Measurements from ENCODE around the gene PHF11. TPM values are rescaled to one million over a fixed set of nuclear protein-coding genes. Genes with fewer than 3 reads are reported as not detected.
"Not testable (repeated sequence)": the region's sequence is repeated elsewhere in the genome, so short reads cannot be mapped to it uniquely, and the experiment has no call there.

PHF11 gene
- polyA plus RNA-seq, 4 donors = 27.0 to 52.5 (median 36.1) TPM

DNA sequence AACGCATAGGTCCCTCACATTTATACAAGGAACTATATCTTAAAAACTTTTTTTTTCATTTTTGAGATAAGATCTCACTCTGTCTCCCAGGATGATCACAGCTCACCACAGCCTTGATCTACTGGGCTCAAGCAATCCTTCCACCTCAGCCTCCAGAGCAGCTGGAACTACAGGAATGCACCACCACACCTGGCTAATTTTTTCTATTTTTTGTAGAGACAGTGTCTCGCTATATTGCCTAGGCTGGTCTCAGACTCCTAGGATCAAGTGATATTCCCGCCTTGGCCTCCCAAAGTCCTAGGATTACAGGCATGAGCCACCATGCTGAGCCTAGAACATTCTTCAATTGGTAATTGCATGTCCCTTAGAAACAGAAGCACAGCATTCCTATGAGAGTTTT is 47.9 kb downstream of the PHF11 start:
- DNase-seq (ENCODE audit: low read depth in 4 of 4, low spot score in 3 of 4) = no peak

- no peak for DNase-seq (ENCODE audit: low read depth in 4 of 4, low spot score in 3 of 4)
Measured at GRCh38 chr13:49545661-49546060, 49.9 kb downstream of the PHF11 start.

GRCh38 chr13:49546561-49546960 is 50.8 kb downstream of the PHF11 start:
- no peak for DNase-seq (ENCODE audit: low read depth in 4 of 4, low spot score in 3 of 4)

- no peak for DNase-seq (ENCODE audit: low read depth in 4 of 4, low spot score in 3 of 4)
Measured at GRCh38 chr13:49549289-49549688, 53.5 kb downstream of the PHF11 start.

- no peak for DNase-seq (ENCODE audit: low read depth in 4 of 4, low spot score in 3 of 4)
Measured at GRCh38 chr13:49550942-49551644, 55.3 kb downstream of the PHF11 start.

- no peak for DNase-seq (ENCODE audit: low read depth in 4 of 4, low spot score in 3 of 4)
Measured at GRCh38 chr13:49553888-49554287, 58.1 kb downstream of the PHF11 start.

GRCh38 chr13:49554387-49554786 is 58.6 kb downstream of the PHF11 start:
- DNase-seq (ENCODE audit: low read depth in 4 of 4, low spot score in 3 of 4) = no peak

DNA sequence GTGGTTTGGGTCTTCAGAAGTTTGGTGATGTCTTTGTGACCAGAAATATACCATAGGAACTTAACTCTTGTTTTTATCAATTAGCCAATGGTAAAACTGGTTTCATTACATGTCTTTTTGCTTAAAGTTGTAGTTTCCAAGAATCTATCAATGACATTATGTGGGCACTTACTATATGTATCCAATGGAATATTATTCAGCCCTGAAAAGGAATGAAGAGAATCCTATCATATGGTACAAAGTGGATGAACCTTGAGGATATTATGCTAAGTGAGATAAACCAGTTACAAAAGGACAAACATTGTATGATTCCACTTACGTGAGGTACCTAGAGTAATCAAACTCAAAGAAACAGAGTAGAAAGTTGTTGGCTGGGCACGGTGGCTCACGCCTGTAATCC is 63.3 kb downstream of the PHF11 start:
- no peak for DNase-seq (ENCODE audit: low read depth in 4 of 4, low spot score in 3 of 4)

- peak in 1 of 4 donors; percentile 19 for DNase-seq (ENCODE audit: low read depth in 4 of 4, low spot score in 3 of 4)
Measured at GRCh38 chr13:49560270-49561061, 64.7 kb downstream of the PHF11 start.

GRCh38 chr13:49561062-49561410 is 65.3 kb downstream of the PHF11 start:
- no peak for DNase-seq (ENCODE audit: low read depth in 4 of 4, low spot score in 3 of 4)

GRCh38 chr13:49563516-49563915 is 67.8 kb downstream of the PHF11 start:
- no peak for DNase-seq (ENCODE audit: low read depth in 4 of 4, low spot score in 3 of 4)

DNA sequence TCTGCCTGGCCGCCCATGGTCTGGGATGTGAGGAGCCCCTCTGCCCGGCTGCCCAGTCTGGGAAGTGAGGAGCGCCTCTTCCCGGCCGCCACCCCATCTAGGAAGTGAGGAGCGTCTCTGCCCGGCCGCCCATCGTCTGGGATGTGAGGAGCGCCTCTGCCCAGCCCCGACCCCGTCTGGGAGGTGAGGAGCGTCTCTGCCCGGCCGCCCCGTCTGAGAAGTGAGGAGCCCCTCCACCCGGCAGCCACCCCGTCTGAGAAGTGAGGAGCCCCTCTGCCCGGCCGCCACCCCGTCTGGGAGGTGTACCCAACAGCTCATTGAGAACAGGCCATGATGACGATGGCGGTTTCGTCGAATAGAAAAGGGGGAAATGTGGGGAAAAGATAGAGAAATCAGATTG is 69.7 kb downstream of the PHF11 start:
- not testable (repeated sequence) for DNase-seq (ENCODE audit: low read depth in 4 of 4, low spot score in 3 of 4)

DNA sequence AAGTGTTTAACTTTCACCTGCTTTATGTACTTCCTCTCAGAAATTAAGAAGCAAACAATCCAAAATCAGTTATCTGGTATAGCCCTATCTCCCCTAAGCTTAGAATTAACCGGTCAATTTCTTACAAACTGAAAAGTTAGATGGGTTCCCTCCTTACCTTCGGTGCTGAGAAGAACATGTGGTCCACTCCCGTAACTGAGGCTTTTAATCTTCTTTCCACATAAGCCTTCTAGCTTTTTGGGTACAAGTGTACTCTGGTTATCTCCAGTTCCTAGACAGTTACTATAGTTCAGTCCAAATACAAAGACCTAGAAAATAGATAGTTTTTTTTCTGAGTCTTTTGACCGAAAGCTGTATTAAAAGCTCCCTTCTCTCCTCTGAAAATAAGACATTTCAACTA is 70.7 kb downstream of the PHF11 start:
- no peak for DNase-seq (ENCODE audit: low read depth in 4 of 4, low spot score in 3 of 4)

GRCh38 chr13:49567491-49567890 is 71.7 kb downstream of the PHF11 start:
- no peak for DNase-seq (ENCODE audit: low read depth in 4 of 4, low spot score in 3 of 4)

DNA sequence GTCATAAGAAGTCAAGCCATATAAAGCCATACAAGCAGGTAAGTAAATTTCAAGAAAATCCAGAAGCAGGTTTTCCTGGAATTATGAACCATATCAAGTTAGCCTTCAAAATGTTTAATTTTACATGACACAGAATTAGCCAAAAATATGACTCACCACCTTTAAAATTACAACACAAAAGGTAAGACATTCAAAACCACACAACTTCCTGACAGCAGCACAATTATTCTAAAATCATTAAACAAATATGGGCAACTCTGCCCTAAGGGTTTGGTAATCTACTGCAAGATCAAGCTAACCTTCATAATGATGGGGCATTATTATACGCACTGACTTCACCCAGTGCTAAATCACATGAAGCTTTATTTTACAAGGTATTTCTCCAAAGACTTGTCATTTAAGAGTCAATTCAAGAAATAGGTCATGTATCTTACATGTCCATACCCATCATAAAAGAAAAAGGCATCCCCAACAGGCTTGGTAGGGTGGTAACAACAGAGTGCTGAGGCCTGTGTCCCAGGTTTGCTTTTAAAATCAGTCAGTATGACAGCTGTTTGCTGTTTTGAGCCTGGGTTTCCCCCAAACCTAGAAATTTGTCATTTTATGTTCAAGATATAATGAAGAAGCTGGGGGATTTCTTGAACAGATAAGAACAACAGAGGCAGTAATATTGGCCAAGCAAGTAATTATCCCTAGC is 74.4 kb downstream of the PHF11 start:
- no peak for DNase-seq (ENCODE audit: low read depth in 4 of 4, low spot score in 3 of 4)

DNA sequence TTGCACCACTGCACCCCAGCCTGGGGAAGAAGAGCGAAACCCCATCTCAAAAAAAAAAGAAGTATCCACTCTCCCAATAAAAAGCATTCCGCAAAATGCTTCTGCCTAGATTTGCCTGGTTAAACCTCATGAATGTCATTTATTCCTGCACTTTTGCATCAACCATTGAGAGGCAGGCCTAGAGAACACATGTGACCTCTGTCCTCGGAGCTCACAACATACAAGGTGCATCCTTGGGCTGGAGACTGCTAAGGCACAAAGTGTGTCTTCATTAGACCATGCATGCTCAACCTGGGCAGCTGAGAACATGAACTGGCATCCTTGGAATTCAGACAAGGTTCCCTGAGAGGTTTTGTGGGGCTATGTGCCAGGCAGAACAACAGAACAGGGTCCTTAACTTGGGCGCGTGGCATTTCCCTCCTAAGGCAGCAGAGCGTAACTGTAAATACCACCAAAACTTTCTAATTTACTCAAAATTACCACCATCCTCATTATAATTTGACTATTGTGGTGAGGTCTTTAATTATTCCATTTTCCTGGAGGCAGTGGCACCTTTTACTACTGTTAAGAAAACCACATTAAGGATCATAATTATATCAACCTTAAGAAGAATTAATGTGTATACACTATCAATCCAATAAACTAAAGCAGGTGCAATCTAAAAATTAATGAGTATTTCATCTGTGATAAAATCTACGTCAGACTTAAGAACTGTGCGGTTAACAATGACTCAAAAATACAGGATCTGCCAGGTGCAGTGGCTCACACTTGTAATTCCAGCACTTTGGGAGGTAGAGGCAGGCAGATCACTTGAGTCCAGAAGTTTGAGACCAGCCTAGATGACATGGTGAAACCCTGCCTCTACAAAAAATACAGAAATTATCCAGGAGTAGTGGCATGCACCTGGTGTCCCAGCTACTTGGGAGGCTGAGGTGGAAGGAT is 75.8 kb downstream of the PHF11 start:
- DNase-seq (ENCODE audit: low read depth in 4 of 4, low spot score in 3 of 4) = no peak
